Left lung (tissue), 10 donors: ENCODE data around the gene PUDP. TPM values are rescaled to one million over a fixed set of nuclear protein-coding genes. Genes with fewer than 3 reads are reported as not detected.

Source experiments
- ATAC-seq: fragments of 200-7000 bp; cut with Tn5 transposase; one replicate; pipeline ENCODE4 v1.9.1; 2020; ENCODE audit warnings: moderate library complexity
- DNase-seq, 4 donors: peaks; one replicate each; pipeline ENCODE4 v3.0.0-alpha.2; 2013 to 2020
- H3K27ac ChIP-seq, 2 donors: fragments of 200-600 bp; sonication (generic) in 1 of 2; one replicate each; pipeline versions ENCODE4 v1.5.0 to v1.8.0; 2020 to 2021
- H3K27me3 ChIP-seq, 2 donors: fragments of 200-600 bp; sonication (generic) in 1 of 2; one replicate each; pipeline versions ENCODE4 v1.5.0 to v1.8.0; 2020 to 2021
- H3K36me3 ChIP-seq, 2 donors: fragments of 200-600 bp; sonication (generic) in 1 of 2; one replicate each; pipeline versions ENCODE4 v1.5.0 to v1.8.0; 2020 to 2021
- H3K4me1 ChIP-seq, 2 donors: fragments of 200-600 bp; one replicate each; pipeline ENCODE4 v1.8.0; 2021
- H3K4me3 ChIP-seq, 2 donors: fragments of 200-600 bp; sonication (generic) in 1 of 2; one replicate each; pipeline versions ENCODE4 v1.5.0 to v1.8.0; 2020 to 2021; ENCODE audit warnings: mild to moderate bottlenecking in 1 of 2
- H3K9me3 ChIP-seq, 2 donors: fragments of 200-600 bp; sonication (generic) in 1 of 2; one replicate each; pipeline versions ENCODE4 v1.5.0 to v1.8.0; 2020 to 2021
- CTCF ChIP-seq, 2 donors: fragments of 200-600 bp; sonication (generic) in 1 of 2; IDR thresholded peaks; one replicate each; pipeline versions ENCODE4 v1.5.0 to v1.8.0; 2021; ENCODE audit warnings: antibody characterized with exemption in 2 of 2
- intact Hi-C, 2 donors: fragments of 100-400 bp; cut with DNase I; formaldehyde crosslinking; loops; one replicate each; pipeline versions ENCODE4 v1.11.2 to v1.14.2; 2022
- polyA plus RNA-seq, 6 donors: library from polyadenylated mRNA; unstranded; fragments of 120-200 nt; gene quantifications; one replicate each; pipeline ENCODE4 v1.2.1, GENCODE V29; 2013; ENCODE audit not compliant: insufficient read length in 6 of 6
- total RNA-seq, 2 donors: library from RNA; stranded (reverse); fragmentation: NEBNext Ultra II Directional; extraction: Animal tissue kit (Norgen Biotek cat#: 25700); gene quantifications; one replicate each; pipeline ENCODE4 v1.2.1, GENCODE V29; 2021
- donor health status: DM: no; HTN: yes; CAD: no.
- donor health status: DM: no; HTN: no; CAD: no.

The PUDP gene
- total and polyA plus RNA-seq, 8 donors, result 9.8 to 26.1 (median 14.1) TPM

GRCh38 chrX:7062903-7063302 is 85.0 kb downstream of the PUDP start:
- intact Hi-C loops, result no loop called here
- Histone ChIP-seq H3K27me3 (no peaks in the 10 kb centered on the region), H3K4me3 (no peak overlapping the region), H3K4me1 (no peaks in the 10 kb centered on the region), H3K36me3 (no peaks in the 10 kb centered on the region), H3K27ac (no peak overlapping the region), H3K9me3 (no peaks in the 10 kb centered on the region)
- DNase-seq (no peak), ATAC-seq (peak; percentile 19)
- no peak for TF ChIP-seq CTCF (IDR thresholded peaks at IDR 0.05)

- H3K27ac ChIP-seq, result no peak overlapping the region
- intact Hi-C loops, result no loop called here
- no peaks in the 10 kb centered on the region for H3K4me1 ChIP-seq
- no peaks in the 10 kb centered on the region for H3K36me3 ChIP-seq
- no peak for DNase-seq
- no peaks in the 10 kb centered on the region for H3K9me3 ChIP-seq
- H3K4me3 ChIP-seq, result no peak overlapping the region
- ATAC-seq, result no peak
- H3K27me3 ChIP-seq, result no peaks in the 10 kb centered on the region
- TF ChIP-seq CTCF (IDR thresholded peaks at IDR 0.05), result no peak
These were observed 85.7 kb downstream of the PUDP start for GRCh38 chrX:7062276-7062675.

GRCh38 chrX:7061429-7061828 is 86.5 kb downstream of the PUDP start:
- no peaks in the 10 kb centered on the region for H3K36me3 ChIP-seq
- H3K4me1 ChIP-seq, result no peaks in the 10 kb centered on the region
- H3K9me3 ChIP-seq, result no peaks in the 10 kb centered on the region
- no peak for TF ChIP-seq CTCF (IDR thresholded peaks at IDR 0.05)
- H3K27me3 ChIP-seq, result no peaks in the 10 kb centered on the region
- ATAC-seq (no peak), DNase-seq (no peak)
- no peak overlapping the region for H3K27ac ChIP-seq
- no peak overlapping the region for H3K4me3 ChIP-seq
- intact Hi-C loops, result no loop called here

- H3K4me3 ChIP-seq, result no peak overlapping the region
- no peaks in the 10 kb centered on the region for H3K4me1 ChIP-seq
- no peaks in the 10 kb centered on the region for H3K36me3 ChIP-seq
- H3K27ac ChIP-seq, result no peak overlapping the region
- H3K9me3 ChIP-seq, result no peaks in the 10 kb centered on the region
- no peak for TF ChIP-seq CTCF (IDR thresholded peaks at IDR 0.05)
- ATAC-seq, result no peak
- H3K27me3 ChIP-seq, result no peaks in the 10 kb centered on the region
- intact Hi-C loops, result no loop called here
- DNase-seq, result no peak
These were observed 87.5 kb downstream of the PUDP start for GRCh38 chrX:7060444-7060843.

- H3K27ac ChIP-seq, result no peak overlapping the region
- H3K4me1 ChIP-seq, result no peaks in the 10 kb centered on the region
- TF ChIP-seq CTCF (IDR thresholded peaks at IDR 0.05), result no peak
- intact Hi-C loops, result no loop called here
- H3K4me3 ChIP-seq, result no peak overlapping the region
- no peak for ATAC-seq
- H3K9me3 ChIP-seq, result no peaks in the 10 kb centered on the region
- no peaks in the 10 kb centered on the region for H3K27me3 ChIP-seq
- H3K36me3 ChIP-seq, result no peaks in the 10 kb centered on the region
- no peak for DNase-seq
These were observed 88.1 kb downstream of the PUDP start for GRCh38 chrX:7059859-7060258.
